Eye (tissue), 1 donor: Measurements from ENCODE around the gene ELK1.
"Not testable (repeated sequence)": the region's sequence is repeated elsewhere in the genome, so short reads cannot be mapped to it uniquely, and the experiment has no call there.

Experiments used
- DNase-seq: peaks from one replicate; pipeline ENCODE4 v3.0.0-alpha.2; 2015

ELK1 gene

DNA sequence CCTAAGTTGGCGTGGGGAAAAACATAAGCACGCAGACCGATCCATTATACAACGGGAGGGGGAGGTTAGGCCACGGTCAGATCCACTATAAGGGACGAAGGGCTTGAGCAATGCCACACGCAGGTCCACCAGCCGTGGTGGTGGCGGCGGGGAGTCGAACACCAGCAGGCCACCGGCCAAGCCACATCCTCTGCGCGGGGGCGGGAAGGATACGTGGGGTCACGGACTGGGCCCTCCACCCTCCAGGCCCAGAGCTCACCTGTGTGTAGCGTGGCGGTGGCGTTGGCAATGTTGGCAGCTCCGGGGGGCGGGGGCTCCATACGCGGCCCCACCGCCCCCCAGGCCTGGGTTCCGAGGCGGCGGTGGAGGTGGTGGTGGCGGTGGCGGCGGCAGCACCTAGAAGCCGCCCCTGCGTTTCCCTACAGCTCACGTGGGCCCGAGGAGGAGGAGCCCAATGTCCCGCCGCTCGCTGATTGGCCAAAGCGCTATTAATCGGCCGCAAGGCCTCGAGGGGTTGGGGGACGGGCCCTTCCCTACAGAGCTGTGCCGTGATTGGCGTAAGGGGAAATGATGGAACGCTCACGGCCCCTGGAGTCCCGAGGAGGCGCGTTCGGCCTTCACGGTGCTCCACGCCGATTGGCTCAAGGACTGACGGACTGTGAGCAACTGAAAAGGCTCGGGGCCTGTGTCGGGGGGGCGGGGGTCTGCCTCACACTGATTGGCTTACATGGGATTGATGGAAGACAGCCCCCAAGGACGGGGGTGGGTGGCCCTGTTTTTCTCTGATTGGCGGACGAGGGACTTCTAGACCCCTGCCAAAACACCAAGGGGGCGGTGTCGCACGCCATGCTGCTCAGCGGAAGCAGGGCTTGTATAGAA lies at the start of gene ELK1:
ELK1 (minus strand) TSS at position 400 of the 879 bp plus-strand sequence. CDS start 9,122 bp downstream, outside the sequence.
- peak; percentile 96 for DNase-seq

DNA sequence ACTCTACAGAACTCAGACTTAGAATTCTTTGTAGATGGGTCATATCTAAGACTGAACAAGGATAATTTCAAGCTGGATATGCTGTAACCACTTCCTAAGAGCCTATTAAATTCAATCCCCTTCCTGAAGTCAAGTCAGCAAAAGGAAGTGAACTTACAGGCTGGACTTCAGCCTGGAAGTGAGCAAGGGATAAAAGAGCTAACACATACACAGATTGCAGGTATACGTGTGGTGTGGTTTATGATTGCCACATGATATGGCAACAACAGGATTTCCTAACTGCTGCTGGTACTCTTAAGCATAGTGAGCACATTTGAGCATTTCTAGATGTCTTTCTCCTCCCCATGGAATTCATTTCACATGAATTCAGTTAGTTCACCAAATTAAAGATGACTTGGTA lies 46.8 kb upstream of the ELK1 start:
- DNase-seq: no peak

DNA sequence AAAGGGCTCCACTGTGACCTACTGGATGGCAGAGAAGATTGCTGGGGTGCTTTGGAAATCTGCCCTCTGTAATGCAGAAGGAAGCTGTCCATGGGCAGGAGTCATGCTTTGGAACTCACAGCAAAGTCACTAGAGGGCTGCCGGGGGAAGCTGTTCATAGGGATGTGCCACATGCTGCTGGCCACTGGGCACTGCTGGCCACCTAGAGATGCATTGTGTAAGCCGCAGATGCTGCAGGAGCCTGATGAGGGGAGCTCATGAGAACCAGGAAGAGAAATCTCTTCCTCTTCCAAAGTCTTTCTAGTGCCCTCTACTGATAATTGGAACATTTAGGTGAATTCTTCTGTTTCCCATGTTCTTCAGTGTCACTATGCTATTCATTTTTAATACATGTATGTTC lies 39.8 kb upstream of the ELK1 start:
- DNase-seq: no peak

DNA sequence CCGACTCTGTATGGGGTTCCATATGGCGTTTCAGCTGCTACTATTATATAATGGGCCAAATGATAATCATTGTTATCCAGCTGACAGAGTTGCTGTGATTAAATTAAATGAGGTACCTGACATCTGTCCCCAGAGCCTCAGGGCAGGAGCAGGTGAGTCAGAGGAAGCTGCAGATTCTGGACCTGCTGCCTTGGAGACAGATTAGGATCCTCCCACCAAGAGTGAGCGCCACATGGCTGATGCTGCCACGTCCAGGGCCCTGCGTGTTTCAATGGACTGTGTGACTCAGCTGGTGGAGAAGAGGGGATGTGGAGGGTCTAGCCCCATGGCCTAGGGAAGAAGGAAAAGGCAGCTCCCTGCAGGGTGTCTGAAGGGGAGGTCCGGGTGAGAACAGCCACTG lies 36.9 kb upstream of the ELK1 start:
- DNase-seq: no peak

DNA sequence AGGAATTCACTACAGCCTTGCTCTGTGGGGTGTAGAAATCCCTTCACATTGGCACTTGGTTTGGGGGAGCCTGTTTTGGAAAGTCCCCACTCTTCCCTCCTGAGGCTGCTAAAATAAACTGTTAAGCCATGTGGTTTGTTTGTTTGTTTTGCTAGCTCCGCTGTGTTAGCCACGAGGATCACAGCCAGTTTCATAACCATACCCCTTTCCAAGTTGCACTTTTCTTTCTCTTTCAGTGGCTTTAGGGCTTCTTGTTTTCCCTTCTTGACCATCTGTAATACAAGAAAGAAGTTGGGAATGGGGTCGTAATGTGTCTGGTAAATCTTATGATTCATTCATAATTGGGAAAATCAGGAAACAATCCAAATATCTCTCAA lies 33.5 kb upstream of the ELK1 start:
- no peak for DNase-seq

DNA sequence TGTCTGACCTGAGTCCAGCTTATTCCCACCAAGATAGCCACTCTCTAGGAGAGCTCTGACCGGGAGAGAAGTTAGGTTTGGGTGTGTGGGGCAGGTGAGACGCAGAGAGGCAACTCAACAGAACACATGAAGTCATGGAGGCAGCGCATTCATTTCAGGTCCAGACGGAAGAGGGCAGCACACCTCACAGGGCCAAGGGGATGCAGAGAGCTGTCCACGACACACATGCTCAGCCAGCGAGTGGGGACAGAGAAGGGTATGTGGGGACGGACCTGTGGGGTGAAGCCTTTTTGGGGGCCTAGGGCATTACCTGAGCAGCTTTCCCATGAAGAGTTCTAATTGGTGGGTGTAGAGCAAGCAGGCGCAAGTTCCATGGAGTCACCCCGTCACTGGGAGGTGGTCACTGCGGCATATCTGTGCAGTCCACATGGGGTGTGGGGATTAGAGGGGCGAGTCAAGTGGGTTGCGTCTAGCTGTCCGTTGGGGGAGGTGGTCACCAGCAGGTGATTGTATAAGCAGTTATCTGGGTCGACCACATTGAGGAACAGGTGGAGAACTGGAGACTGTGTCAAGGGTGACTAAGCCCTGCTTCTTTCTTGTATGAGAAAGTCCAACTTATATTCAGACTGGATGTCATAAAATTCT lies 32.9 kb upstream of the ELK1 start:
- DNase-seq: no peak

- DNase-seq: not testable (repeated sequence)
These were observed 25.8 kb upstream of the ELK1 start for GRCh38 chrX:47675959-47676859.

GRCh38 chrX:47674776-47675175 lies 24.4 kb upstream of the ELK1 start:
- no peak for DNase-seq

GRCh38 chrX:47665797-47666196 lies 15.4 kb upstream of the ELK1 start:
- DNase-seq: not testable (repeated sequence)

DNA sequence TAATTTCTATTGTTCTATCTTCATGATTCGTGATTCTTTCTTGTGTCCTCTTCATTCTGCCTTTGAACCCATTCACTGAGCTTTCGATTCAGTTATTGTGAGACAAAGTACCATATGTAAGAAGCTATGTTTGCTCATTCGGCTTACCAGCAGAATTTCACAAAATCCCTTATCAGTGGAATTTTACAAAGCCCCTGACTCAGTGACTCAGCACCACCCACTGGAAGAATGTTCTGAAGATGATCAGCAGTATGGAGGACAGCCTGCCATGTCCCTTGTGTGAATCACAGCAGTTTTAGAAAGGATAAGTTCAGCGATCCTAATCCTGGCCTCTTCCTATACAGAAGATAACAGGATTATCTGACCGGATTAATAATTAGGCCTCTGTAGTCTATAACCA lies 14.4 kb upstream of the ELK1 start:
- no peak for DNase-seq

GRCh38 chrX:47662144-47662657 lies 11.8 kb upstream of the ELK1 start:
- no peak for DNase-seq

GRCh38 chrX:47661539-47661938 lies 11.2 kb upstream of the ELK1 start:
- no peak for DNase-seq

GRCh38 chrX:47659421-47659726 lies 9.0 kb upstream of the ELK1 start:
- DNase-seq: no peak

GRCh38 chrX:47658684-47659420 lies 8.5 kb upstream of the ELK1 start, which contains the start of gene UXT:
UXT (minus strand) TSS chrX:47659180; CDS start chrX:47658927, 253 bp downstream.
- DNase-seq: peak; percentile 96

DNA sequence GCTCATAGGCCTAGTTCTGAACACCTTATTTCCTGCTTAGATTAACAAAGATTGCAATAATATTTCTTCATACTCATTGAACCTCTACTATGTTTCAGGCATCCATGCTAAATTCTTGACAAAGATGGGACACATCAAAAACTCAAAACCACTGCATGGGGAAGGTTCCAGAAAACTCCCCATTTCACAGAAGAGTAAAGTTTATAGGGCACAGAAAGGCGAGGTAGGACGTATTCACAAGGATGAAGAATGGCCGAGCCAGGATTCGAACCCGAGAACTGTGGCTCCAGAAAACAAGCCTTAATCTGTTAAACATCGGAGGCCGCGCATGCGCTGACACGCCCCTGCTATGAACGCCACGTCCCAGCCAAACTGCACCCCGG lies 7.9 kb upstream of the ELK1 start:
- no peak for DNase-seq

- no peak for DNase-seq
These were observed 911 bp upstream of the ELK1 start for GRCh38 chrX:47651043-47651905.

- DNase-seq: no peak
These were observed 591 bp downstream of the ELK1 start for GRCh38 chrX:47649781-47650163.

- DNase-seq: no peak
These were observed 1.1 kb downstream of the ELK1 start for GRCh38 chrX:47649271-47649670.

GRCh38 chrX:47648376-47648775 lies 2.0 kb downstream of the ELK1 start:
- no peak for DNase-seq

DNA sequence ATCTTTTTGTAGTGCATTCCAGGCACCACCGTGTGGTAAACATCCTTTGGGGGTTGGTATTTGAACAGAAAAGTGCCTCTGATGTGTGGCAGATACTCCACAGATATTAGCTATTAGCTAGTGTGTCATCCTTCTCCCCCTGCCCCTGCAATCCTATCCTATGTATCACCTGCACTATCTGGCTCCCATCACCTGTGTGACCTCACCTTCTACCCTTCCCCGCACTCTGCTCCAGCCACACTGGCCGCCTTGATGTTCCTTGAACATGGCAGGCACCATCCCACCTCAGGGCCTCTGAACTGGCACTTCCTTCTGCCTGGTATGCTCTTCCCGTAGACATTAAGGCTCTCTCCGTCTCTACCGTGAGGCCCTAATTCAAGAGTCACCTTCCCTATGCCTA lies 3.7 kb downstream of the ELK1 start:
- no peak for DNase-seq

GRCh38 chrX:47645530-47645929 lies 4.8 kb downstream of the ELK1 start:
- no peak for DNase-seq
